Measurements from ENCODE around the gene GCLM.
"Not testable (repeated sequence)": the region's sequence is repeated elsewhere in the genome, so short reads cannot be mapped to it uniquely, and the experiment has no call there.

The GCLM gene

GRCh38 chr1:93909146-93910050 is at the start of gene GCLM:
TSS of gene GCLM (minus strand) at chr1:93909430. CDS start at chr1:93909163, 267 bp downstream.
- DNase-seq = peak; percentile 91

DNA sequence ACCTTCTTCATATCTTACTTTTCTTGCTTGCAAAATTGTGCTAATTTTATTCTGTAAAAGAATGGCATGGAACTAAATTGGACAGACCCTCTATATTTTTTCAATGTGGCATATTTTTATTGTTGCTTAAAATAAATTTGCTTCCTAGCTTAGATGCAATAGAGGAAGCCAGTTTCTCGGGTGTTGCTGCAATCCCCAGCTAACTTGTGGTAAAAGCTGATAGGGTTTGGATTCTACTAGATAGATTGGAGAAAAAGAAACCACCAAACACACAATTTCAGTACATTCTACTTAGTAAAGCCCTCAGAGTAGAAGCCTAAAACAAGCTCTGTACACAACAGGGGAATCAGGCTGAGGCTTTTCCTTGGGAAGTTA is 49.5 kb upstream of the GCLM start:
- no peak for DNase-seq

GRCh38 chr1:93958032-93958725 is 48.9 kb upstream of the GCLM start:
- no peak for DNase-seq

DNA sequence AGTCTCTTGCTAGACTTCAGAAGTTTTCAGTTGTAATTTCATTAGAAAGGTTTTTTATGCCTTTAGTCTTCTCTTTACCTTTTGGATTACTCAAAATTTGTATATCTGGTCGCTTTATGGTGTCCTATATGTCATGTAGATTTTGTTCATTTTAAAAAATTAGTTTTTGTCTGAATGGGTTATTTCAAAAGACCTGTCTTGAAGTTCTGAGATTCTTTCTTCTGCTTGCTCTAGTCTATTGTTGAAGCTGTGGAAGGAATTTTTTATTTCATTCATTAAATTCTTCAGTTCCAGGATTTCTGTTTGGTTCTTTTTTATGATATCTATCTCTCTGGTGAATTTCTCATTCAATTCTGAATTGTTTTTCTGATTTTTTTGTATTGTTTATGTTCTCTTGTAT is 46.5 kb upstream of the GCLM start:
- DNase-seq = no peak

DNA sequence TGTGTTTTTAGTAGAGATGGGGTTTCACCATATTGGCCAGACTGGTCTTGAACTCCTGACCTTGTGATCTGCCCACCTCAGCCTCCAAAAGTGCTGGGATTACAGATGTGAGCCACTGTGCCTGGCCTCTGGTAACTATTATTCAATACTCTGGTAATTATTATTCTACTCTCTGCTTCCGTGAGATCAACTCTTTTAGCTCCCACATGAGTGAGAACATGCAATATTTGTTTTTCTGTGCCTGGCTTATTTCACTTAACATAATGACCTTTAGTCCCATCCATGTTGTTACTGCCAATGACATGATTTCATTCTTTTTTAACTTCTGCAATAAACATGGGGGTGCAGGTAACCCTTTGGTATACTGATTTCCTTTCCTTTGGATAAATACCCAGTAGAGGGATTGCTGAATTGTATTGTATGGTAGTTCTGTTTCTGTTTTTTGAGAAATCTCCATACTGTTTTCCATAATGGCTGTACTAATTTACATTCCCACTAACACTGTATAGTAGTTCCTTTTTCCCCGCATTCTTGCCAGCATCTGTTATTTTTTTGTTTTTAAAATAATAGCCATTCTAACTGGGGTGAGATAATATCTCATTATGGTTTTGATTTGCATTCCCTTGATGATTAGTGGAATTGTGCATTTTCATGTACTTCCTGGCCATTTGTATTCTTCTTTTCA is 37.9 kb upstream of the GCLM start:
- not testable (repeated sequence) for DNase-seq

DNA sequence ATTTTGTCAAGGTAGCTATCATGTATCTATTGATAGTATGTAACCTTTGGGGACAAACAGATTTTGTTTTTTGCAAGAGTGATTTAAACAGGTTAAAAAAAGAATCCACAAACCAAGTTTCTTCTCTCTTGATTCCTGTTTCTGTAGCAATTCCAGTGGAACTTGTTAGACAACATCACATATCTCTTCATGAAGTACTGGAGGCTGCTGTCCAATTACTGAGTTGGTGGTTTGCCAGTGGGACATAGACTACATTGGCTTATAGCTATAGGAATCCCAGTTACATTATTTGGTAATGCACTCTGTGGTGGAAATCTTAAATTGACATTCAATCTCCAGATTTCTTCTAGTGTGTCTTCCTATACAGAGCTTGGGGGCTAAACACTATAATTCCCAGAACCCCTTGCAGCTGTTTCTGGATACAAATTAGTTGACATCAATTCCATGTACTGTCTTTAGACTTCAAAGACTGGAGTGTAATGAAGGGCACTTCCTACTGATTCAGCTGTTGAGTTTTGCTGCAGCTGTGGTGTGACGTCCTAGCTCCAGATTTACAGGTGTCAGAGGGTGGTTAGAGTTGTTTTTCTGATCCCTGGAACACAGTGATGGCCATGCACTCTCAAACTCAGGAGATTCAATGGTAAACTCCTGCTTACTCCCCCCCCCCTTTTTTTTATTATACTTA is 29.4 kb upstream of the GCLM start:
- DNase-seq = no peak

DNA sequence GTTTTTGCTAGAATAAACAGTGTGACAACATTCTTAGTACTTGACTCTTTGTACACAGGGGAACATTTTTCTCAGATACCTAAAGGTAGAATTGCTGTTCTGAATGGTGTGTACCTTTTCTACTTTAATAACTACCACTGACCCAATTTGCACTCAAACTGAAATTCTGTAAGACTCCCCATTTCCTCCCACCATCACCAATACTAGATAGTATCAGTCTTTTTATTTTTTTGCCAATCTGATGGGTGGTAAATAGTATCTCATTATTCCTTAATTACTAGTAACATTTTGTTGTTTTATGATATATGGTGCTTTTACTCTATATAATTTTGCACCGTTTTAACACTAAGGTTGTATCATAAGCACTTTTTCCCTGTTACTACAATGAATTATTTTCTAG is 28.8 kb upstream of the GCLM start:
- DNase-seq = no peak

DNA sequence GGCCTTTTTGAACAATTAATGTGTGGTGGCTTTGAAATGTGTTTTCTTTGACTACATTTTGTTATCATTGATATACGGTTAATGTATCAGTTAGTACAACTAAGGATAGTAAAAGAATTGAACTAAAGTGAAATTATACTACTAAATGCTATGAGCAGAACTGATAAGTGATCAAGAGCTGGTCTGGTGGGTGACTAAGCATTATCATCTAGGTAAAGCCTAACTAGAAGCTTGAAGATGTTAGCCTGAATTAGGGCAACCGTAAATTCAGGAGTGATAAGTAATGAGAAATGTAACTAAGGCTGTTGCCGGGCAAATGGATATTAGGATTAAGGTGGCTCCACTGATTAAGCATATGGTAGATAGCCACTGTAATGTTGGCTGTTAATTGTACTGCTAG is 16.0 kb upstream of the GCLM start:
- DNase-seq = no peak

DNA sequence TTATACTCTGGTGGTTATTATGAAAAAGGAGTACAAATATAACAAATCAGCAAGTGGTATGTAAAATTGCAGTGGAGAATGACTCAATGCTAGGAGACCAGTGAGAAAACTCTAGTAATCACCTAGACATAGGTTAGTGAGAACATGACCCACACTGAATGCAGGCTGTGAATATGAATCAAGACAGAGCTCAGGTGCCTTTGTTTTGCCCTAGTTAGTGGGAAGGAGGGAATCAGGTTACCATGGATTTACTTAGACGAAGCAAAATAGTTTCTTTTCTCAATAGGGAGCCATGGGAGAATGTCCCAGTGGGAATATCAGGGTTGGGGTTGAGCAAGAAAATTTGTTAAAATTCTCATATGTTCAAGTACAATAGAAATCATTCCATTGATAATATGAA is 10.6 kb upstream of the GCLM start:
- DNase-seq = no peak

DNA sequence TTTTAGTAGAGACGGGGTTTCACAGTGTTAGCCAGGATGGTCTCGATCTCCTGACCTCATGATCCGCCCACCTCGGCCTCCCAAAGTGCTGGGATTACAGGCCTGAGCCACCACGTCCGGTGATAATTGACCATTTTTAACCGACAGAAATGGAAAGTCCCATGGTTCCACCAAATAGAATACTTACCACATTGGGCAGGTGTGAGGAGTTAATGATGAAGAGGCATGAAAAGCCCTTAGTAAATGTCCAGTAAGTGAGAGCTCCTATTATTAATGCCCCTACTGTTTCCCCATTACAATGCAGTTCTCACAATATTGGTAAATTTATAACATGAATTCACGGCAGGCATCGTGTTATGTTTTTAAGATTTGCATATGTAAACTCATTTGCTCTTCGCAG is 8.1 kb upstream of the GCLM start:
- no peak for DNase-seq

DNA sequence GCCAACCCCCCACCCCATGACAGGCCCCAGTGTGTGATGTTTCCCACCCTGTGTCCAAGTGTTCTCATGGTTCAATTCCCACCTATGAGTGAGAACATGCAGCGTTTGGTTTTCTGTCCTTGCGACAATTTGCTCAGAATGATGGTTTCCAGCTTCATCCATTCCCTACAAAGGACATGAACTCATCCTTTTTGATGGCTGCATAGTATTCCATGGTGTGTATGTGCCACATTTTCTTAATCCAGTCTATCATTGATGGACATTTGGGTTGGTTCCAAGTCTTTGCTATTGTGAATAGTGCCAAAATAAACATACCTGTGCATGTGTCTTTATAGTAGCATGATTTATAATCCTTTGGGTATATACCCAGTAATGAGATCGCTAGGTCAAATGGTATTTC is 1.6 kb upstream of the GCLM start:
- not testable (repeated sequence) for DNase-seq

DNA sequence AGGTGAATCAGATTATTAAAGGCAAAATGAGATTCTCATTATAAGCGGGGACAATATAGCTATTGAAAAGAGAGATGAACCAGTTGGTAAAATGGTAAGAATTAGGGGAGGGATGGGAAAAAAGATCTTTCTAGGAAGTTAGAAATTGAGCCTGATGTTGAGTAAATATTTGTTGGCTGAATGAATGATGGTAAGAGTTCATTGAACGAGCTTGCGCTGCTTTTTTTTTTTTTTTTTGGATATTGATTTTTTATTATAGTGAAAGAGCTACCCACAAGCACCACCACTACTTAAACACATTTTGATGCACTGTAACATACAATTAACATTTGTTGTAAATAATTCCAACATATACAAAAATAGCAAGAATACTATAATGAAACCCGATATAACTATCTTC is 1.1 kb upstream of the GCLM start:
- no peak for DNase-seq

DNA sequence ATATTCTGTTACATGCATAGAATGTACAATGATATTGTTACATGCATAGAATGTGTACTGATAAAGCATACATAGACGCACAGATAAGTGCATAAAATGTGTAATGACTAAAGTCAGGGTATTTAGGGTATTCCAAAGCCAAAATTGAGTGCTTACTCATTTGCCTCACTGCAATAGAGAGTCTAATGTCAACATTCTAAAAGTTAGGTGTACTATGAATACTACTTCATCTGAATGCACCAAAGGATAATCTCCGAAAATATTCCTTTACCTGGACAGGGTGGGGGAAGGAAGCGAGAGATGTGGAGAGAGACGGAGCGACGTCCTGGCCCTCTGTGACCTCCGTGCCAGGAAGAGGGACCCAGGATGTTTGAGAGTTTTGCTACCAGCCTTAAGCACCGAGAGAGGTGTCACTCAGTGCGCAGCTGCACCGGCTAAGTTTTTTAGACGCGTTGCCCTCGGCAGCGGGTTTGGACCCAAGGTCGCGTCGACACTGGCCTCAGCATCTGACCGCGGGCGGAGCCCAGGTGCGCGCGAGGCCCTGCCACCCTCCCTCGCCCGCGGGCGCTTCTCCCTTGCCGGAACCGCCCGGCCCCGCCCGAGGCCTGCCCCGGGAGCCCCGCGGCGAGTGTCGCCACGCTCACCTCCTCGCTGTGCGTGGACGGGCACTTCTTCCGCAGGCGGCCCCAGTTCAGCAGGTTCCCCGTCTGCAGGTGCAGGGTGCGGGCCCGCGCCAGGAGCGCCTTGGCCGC is 660 bp downstream of the GCLM start:
- DNase-seq = peak; percentile 53

- no peak for DNase-seq
Measured at GRCh38 chr1:93907718-93908117, 1.5 kb downstream of the GCLM start.

- DNase-seq = no peak
Measured at GRCh38 chr1:93906480-93906879, 2.8 kb downstream of the GCLM start.

- DNase-seq = no peak
Measured at GRCh38 chr1:93905734-93906133, 3.5 kb downstream of the GCLM start.

DNA sequence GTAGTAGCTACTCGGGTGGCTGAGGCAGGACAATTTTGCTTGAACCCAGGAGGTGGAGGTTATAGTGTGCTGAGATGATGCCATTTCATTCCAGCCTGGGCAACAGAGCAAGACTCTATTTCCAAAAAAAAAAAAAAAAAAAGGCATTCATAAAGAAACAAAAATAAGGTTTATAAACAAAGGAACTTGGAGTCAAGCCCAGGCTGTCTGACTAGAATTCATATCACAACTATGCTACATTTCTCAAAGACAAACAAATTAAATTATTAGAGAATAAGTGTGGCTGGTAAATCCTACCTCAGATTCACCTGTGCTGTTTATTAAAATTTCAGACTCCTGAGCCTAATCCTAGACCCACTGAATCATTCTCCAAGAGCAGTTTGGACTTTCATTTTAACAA is 4.2 kb downstream of the GCLM start:
- no peak for DNase-seq

DNA sequence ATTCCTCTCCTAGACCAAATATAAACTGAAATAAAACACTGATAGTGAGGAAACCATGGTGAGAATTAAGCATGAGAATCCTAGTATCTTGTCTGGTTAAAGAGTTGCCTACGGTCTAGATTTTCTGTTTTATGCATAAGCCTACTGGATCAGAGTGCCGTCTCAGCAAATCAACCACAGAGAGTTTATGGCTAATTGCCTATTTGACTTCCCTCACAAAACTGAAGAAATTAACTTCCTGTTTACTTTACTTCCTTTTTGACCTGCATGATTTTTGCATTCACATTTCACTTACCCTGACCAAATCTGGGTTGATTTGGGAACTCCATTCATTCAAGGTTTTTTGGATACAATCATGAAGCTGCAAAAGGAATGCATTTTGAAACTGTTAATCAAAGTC is 5.0 kb downstream of the GCLM start:
- DNase-seq = no peak

- DNase-seq = no peak
Measured at GRCh38 chr1:93900723-93901504, 8.3 kb downstream of the GCLM start.

GRCh38 chr1:93899543-93900207 is 9.6 kb downstream of the GCLM start:
- DNase-seq = no peak

- DNase-seq = no peak
Measured at GRCh38 chr1:93888900-93889299, 20.3 kb downstream of the GCLM start.

Measured in stimulated activated CD4-positive, alpha-beta T cell treated with anti-CD3 and anti-CD28 coated beads, Interleukin-4, amount 100 ng/mL, for 24 hours (primary cell).